Chondrocyte (in vitro differentiated cells): ENCODE data around the gene WNT3. TPM values are rescaled to one million over a fixed set of nuclear protein-coding genes. Genes with fewer than 3 reads are reported as not detected.

ENCODE experiments used
- DNase-seq: peaks from one replicate; pipeline ENCODE4 v3.0.0; 2021; ENCODE audit warnings: mixed read lengths, low spot score
- H3K27ac Mint-ChIP-seq: one replicate; pipeline ENCODE4 v1.8.0; 2021; ENCODE audit warnings: mild to moderate bottlenecking, moderate library complexity, mixed read lengths; ENCODE audit not compliant: unreplicated experiment
- H3K27me3 Mint-ChIP-seq: 2 replicates; pipeline ENCODE4 v1.8.0; 2021; ENCODE audit warnings: low read depth, mixed read lengths
- H3K36me3 Mint-ChIP-seq: 2 replicates; pipeline ENCODE4 v1.8.0; 2021; ENCODE audit warnings: low read depth, mixed read lengths
- H3K4me1 Mint-ChIP-seq: 2 replicates; pipeline ENCODE4 v1.8.0; 2021; ENCODE audit warnings: low read depth, mild to moderate bottlenecking, mixed read lengths
- H3K4me3 Mint-ChIP-seq: one replicate; pipeline ENCODE4 v1.8.0; 2021; ENCODE audit warnings: mild to moderate bottlenecking, moderate library complexity, mixed read lengths; ENCODE audit not compliant: unreplicated experiment
- H3K9me3 Mint-ChIP-seq: 2 replicates; pipeline ENCODE4 v1.8.0; 2021; ENCODE audit warnings: low read depth, mixed read lengths
- CTCF ChIP-seq: fragments of 200-600 bp; sonication (generic); IDR thresholded peaks from 2 replicates; pipeline ENCODE4 v1.5.0; 2021; ENCODE audit warnings: antibody characterized with exemption, mild to moderate bottlenecking, moderate library complexity
- total RNA-seq: library from RNA; stranded (reverse); gene quantifications from 3 replicates; pipeline ENCODE4 v1.2.1, GENCODE V29; 2021

WNT3 gene
- total RNA-seq, 1 donor from 2014 or later, result 4.9 TPM

GRCh38 chr17:46738544-46738943 lies 79.9 kb downstream of the WNT3 start:
- Mint-ChIP-seq H3K4me3 (no peak overlapping the region), H3K4me1 (peaks cover 18% of the 10 kb centered on the region), H3K27me3 (no peaks in the 10 kb centered on the region), H3K9me3 (no peaks in the 10 kb centered on the region), H3K27ac (no peak overlapping the region), H3K36me3 (no peaks in the 10 kb centered on the region)
- no peak for TF ChIP-seq CTCF
- no peak for DNase-seq

GRCh38 chr17:46737326-46737725 lies 81.2 kb downstream of the WNT3 start:
- Mint-ChIP-seq H3K27me3 (no peaks in the 10 kb centered on the region), H3K36me3 (no peaks in the 10 kb centered on the region), H3K4me3 (no peak overlapping the region), H3K4me1 (peaks cover 6% of the 10 kb centered on the region), H3K27ac (no peak overlapping the region), H3K9me3 (no peaks in the 10 kb centered on the region)
- TF ChIP-seq CTCF, result no peak
- DNase-seq, result no peak

- H3K4me1 Mint-ChIP-seq, result no peaks in the 10 kb centered on the region
- no peak for TF ChIP-seq CTCF
Measured at GRCh38 chr17:46736100-46736499, 82.4 kb downstream of the WNT3 start.

DNA sequence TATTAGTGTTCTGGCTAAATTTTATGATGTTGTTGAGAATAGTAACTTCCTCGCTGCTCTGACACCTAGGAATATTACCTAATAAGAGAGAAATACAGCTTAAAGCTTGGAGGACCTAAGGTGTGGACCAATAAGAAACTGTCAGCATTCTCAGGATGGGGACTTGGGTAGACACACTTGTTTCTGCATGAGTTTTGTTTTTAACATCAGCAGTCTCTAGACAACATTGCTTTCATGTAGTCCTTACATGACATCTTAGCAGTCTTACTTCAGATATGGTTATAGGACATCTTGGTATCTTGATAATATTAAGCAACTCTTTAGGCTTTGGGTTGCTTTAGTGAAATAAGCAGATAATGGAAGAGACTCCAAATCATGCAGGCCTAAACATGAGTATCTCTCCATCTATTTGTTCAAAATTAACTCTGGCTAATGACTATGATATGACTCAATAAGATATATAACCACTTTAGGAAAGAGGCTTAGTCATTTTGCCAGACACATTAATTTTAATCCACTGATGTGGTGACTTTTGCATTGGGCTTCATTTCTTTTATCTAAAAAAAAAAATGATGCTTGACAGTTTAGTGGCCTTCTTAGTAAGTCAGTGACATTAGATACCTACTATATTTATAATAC lies 84.5 kb downstream of the WNT3 start:
- Mint-ChIP-seq H3K27ac (no peak overlapping the region), H3K27me3 (no peaks in the 10 kb centered on the region), H3K4me3 (no peak overlapping the region), H3K9me3 (no peaks in the 10 kb centered on the region), H3K36me3 (no peaks in the 10 kb centered on the region), H3K4me1 (no peaks in the 10 kb centered on the region)
- TF ChIP-seq CTCF, result no peak
- DNase-seq, result no peak

More at GRCh38 chr17:46736100-46736499, 82.4 kb downstream of the WNT3 start:
- Mint-ChIP-seq H3K27ac (no peak overlapping the region), H3K4me3 (no peak overlapping the region), H3K9me3 (no peaks in the 10 kb centered on the region), H3K36me3 (no peaks in the 10 kb centered on the region), H3K27me3 (no peaks in the 10 kb centered on the region)
- DNase-seq, result no peak

DNA sequence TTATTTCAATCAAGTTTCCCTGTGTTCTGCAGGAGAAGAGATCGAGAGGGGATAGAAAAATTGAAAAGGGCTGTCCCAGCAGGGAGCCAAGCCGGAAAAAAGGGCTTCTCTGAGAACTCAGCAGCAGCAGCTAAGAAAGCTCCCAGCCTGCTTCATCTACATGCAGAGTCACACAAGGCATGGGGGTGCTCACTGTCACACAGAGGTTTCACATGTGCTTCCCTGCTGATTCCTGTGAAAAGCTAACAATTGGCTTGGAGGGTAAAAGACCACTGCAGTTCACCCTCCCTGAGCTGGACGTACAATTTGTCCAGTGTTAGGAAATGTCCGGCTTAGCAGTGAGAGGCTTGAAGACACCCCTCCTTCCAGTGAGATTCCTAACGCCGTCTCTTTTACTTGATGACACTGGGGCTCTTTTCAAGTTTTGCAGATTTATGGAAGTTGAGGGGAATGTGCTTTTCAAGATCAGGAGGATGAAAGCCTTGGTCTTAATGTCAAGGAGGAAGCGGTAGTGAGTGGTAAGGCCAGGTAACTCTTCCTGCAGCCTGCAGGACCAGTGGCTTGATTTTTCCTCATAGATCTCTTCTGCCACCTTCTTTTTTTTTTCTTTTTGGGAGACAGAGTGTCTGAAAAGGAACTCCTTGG lies 85.6 kb downstream of the WNT3 start:
- no peaks in the 10 kb centered on the region for H3K36me3 Mint-ChIP-seq
- no peak overlapping the region for H3K4me3 Mint-ChIP-seq
- no peak for TF ChIP-seq CTCF
- no peak overlapping the region for H3K27ac Mint-ChIP-seq
- H3K9me3 Mint-ChIP-seq, result no peaks in the 10 kb centered on the region
- no peaks in the 10 kb centered on the region for H3K27me3 Mint-ChIP-seq
- no peak for DNase-seq
- peaks cover 4% of the 10 kb centered on the region for H3K4me1 Mint-ChIP-seq
